Smooth muscle cell (in vitro differentiated cells): ENCODE measurements around the gene MYBPH. TPM values are rescaled to one million over a fixed set of nuclear protein-coding genes. Genes with fewer than 3 reads are reported as not detected.
A peak's percentile ranks its signal among the peaks of the same experiment; 100 is the strongest.

ENCODE experiments used
- DNase-seq: peaks from one replicate; lab custom pipeline; 2025; ENCODE audit not compliant: unreplicated experiment; lab: John Stamatoyannopoulos, UW
- H2AFZ ChIP-seq: fragments of 200-600 bp; sonication (generic); 2 replicates; pipeline ENCODE4 v1.6.0; 2016; ENCODE audit warnings: antibody characterized with exemption, low read depth, mild to moderate bottlenecking
- H3F3A ChIP-seq: fragments of 200-600 bp; sonication (generic); 2 replicates; pipeline ENCODE4 v1.6.0; 2017; ENCODE audit warnings: antibody characterized with exemption, low read depth
- H3K27ac ChIP-seq: fragments of 200-600 bp; sonication (generic); 2 replicates; pipeline ENCODE4 v1.5.1; 2016; ENCODE audit warnings: low read depth, mild to moderate bottlenecking
- H3K27me3 ChIP-seq: fragments of 200-600 bp; sonication (generic); 2 replicates; pipeline ENCODE4 v1.6.1; 2016; ENCODE audit warnings: low read depth, mild to moderate bottlenecking
- H3K36me3 ChIP-seq: fragments of 200-600 bp; sonication (generic); 2 replicates; pipeline ENCODE4 v1.5.1; 2016; ENCODE audit warnings: low read depth
- H3K4me1 ChIP-seq: fragments of 200-600 bp; sonication (generic); 2 replicates; pipeline ENCODE4 v1.5.1; 2016; ENCODE audit warnings: low read depth
- H3K4me2 ChIP-seq: fragments of 200-600 bp; sonication (generic); 2 replicates; pipeline ENCODE4 v1.6.0; 2016; ENCODE audit warnings: mild to moderate bottlenecking
- H3K4me3 ChIP-seq: fragments of 200-600 bp; sonication (generic); 2 replicates; pipeline ENCODE4 v1.5.1; 2016; ENCODE audit warnings: mild to moderate bottlenecking
- H3K79me2 ChIP-seq: fragments of 200-600 bp; sonication (generic); 2 replicates; pipeline ENCODE4 v1.6.0; 2016; ENCODE audit warnings: low read depth, mild to moderate bottlenecking
- H3K9ac ChIP-seq: fragments of 200-600 bp; sonication (generic); 2 replicates; pipeline ENCODE4 v1.6.0; 2016; ENCODE audit warnings: low read depth
- H3K9me3 ChIP-seq: fragments of 200-600 bp; sonication (generic); replicated peaks from 2 replicates; pipeline ENCODE4 v1.5.1; 2016; ENCODE audit warnings: low read depth
- H4K20me1 ChIP-seq: fragments of 200-600 bp; sonication (generic); 2 replicates; pipeline ENCODE4 v1.6.0; 2016; ENCODE audit warnings: low read depth
- CTCF ChIP-seq: fragments of 200-600 bp; sonication (generic); IDR thresholded peaks from 2 replicates; pipeline ENCODE4 v1.5.1; 2017; ENCODE audit warnings: borderline replicate concordance, mild to moderate bottlenecking, antibody characterized with exemption; ENCODE audit not compliant: insufficient read depth, poor library complexity, severe bottlenecking
- WGBS: methylation state at CpG from one replicate; pipeline ENCODE4 v1.1.7; 2016; ENCODE audit warnings: low lambda C conversion rate; 5-methylcytosine and 5-hydroxymethylcytosine counted together
- polyA plus RNA-seq: library from polyadenylated mRNA; unstranded; fragments of >200 nt; fragmentation: Nextera tagmentation; extraction: Ambion mirVana; gene quantifications from 2 replicates; pipeline ENCODE4 v1.2.1, GENCODE V29; 2016
- total RNA-seq: library from RNA; depleted of rRNA; stranded (reverse); fragments of >200 nt; gene quantifications from 2 replicates; pipeline ENCODE4 v1.2.3, GENCODE V29; 2014

Gene MYBPH
- total and polyA plus RNA-seq, 2 experiments from 2014 or later: 0.67 to 1.7 TPM

GRCh38 chr1:203126866-203127665, 48.6 kb downstream of the MYBPH start:
- Histone ChIP-seq H3K9ac (peak overlapping the region; percentile 47), H3K36me3 (no peaks in the 10 kb centered on the region), H3K4me3 (peak overlapping the region; percentile 61), H3F3A (no peaks in the 10 kb centered on the region), H4K20me1 (peaks cover 26% of the 10 kb centered on the region), H3K4me1 (peaks cover 30% of the 10 kb centered on the region), H3K27ac (no peak overlapping the region), H3K79me2 (no peaks in the 10 kb centered on the region), H3K27me3 (no peaks in the 10 kb centered on the region), H3K9me3 (no peaks in the 10 kb centered on the region), H3K4me2 (peak overlapping the region; percentile 99), H2AFZ (peak overlapping the region; percentile 84)
- no peak for DNase-seq
- no peak for TF ChIP-seq CTCF
- WGBS: 23% methylated on average over 10 of the region's 12 CpGs

- Histone ChIP-seq H3K79me2 (no peaks in the 10 kb centered on the region), H3K9me3 (no peaks in the 10 kb centered on the region), H3K9ac (no peak overlapping the region), H3K27me3 (no peaks in the 10 kb centered on the region), H3K27ac (no peak overlapping the region), H3K4me1 (peaks cover 30% of the 10 kb centered on the region), H3K36me3 (no peaks in the 10 kb centered on the region), H3K4me3 (peak overlapping the region; percentile 14), H3F3A (no peaks in the 10 kb centered on the region), H3K4me2 (peak overlapping the region; percentile 99), H4K20me1 (peaks cover 26% of the 10 kb centered on the region), H2AFZ (peak overlapping the region; percentile 84)
- DNase-seq: no peak
- TF ChIP-seq CTCF: peak; percentile 41
- 31% methylated on average over 8 of the region's 8 CpGs for WGBS
These were observed 49.3 kb downstream of the MYBPH start for GRCh38 chr1:203126151-203126865.

- no peaks in the 10 kb centered on the region for H3K9me3 ChIP-seq
- H3K27ac ChIP-seq: no peak overlapping the region
- H3K9ac ChIP-seq: no peak overlapping the region
- no peaks in the 10 kb centered on the region for H3K79me2 ChIP-seq
- 72% methylated on average over 5 of the region's 5 CpGs for WGBS
- DNase-seq: no peak
- H3K4me2 ChIP-seq: no peak overlapping the region
- no peak overlapping the region for H2AFZ ChIP-seq
- H3K4me1 ChIP-seq: peaks cover 30% of the 10 kb centered on the region
- H3K36me3 ChIP-seq: no peaks in the 10 kb centered on the region
- H3K27me3 ChIP-seq: no peaks in the 10 kb centered on the region
- no peak overlapping the region for H3K4me3 ChIP-seq
- TF ChIP-seq CTCF: no peak
- peaks cover 16% of the 10 kb centered on the region for H4K20me1 ChIP-seq
- H3F3A ChIP-seq: no peaks in the 10 kb centered on the region
These were observed 50.9 kb downstream of the MYBPH start for GRCh38 chr1:203124546-203125317.
